HG02938 (cell line): Measurements from ENCODE around the gene PFAS.
A peak's percentile ranks its signal among the peaks of the same experiment; 100 is the strongest.

Experiments used
- ATAC-seq: cut with Tn5 transposase; IDR thresholded peaks from one replicate; pipeline ENCODE4 v1.9.1; 2021; ENCODE audit warnings: mild to moderate bottlenecking, moderate library complexity; ENCODE audit not compliant: unreplicated experiment

PFAS gene

GRCh38 chr17:8267480-8268147, 18.5 kb downstream of the PFAS start:
- ATAC-seq, result no peak

GRCh38 chr17:8268550-8269298, 19.6 kb downstream of the PFAS start:
- ATAC-seq, result no peak

- ATAC-seq, result no peak
These were observed 23.3 kb downstream of the PFAS start for GRCh38 chr17:8272421-8272820.

GRCh38 chr17:8273884-8274444, 24.9 kb downstream of the PFAS start:
- ATAC-seq, result no peak

- no peak for ATAC-seq
These were observed 25.7 kb downstream of the PFAS start for GRCh38 chr17:8274816-8275215.

GRCh38 chr17:8275421-8276290, 26.6 kb downstream of the PFAS start:
- ATAC-seq, result no peak

GRCh38 chr17:8277317-8277716, 28.2 kb downstream of the PFAS start:
- no peak for ATAC-seq

GRCh38 chr17:8282345-8282744, 33.3 kb downstream of the PFAS start:
- ATAC-seq, result no peak

- no peak for ATAC-seq
These were observed 34.3 kb downstream of the PFAS start for GRCh38 chr17:8283356-8283755.

GRCh38 chr17:8284126-8284525, 35.0 kb downstream of the PFAS start:
- no peak for ATAC-seq

GRCh38 chr17:8285270-8286181, 36.4 kb downstream of the PFAS start:
- ATAC-seq, result no peak

- no peak for ATAC-seq
These were observed 38.7 kb downstream of the PFAS start for GRCh38 chr17:8287651-8288335.

GRCh38 chr17:8288336-8289102, 39.4 kb downstream of the PFAS start, which contains the start of gene RANGRF:
Gene RANGRF, plus strand, starts transcription at chr17:8288670. Its CDS starts 119 bp downstream, at chr17:8288789.
- ATAC-seq, result peak; percentile 73

- no peak for ATAC-seq
These were observed 40.0 kb downstream of the PFAS start for GRCh38 chr17:8289103-8289397.

- no peak for ATAC-seq
These were observed 41.0 kb downstream of the PFAS start for GRCh38 chr17:8290043-8290442.

- ATAC-seq, result no peak
These were observed 43.7 kb downstream of the PFAS start for GRCh38 chr17:8292639-8293395.

GRCh38 chr17:8294361-8294760, 45.3 kb downstream of the PFAS start:
- ATAC-seq, result no peak

- no peak for ATAC-seq
These were observed 45.8 kb downstream of the PFAS start for GRCh38 chr17:8294814-8295316.
